Measurements from ENCODE around the gene UCK2.

GRCh38 chr1:165875171-165875570 lies 47.8 kb downstream of the UCK2 start:
- TF ChIP-seq, protein P1, sequence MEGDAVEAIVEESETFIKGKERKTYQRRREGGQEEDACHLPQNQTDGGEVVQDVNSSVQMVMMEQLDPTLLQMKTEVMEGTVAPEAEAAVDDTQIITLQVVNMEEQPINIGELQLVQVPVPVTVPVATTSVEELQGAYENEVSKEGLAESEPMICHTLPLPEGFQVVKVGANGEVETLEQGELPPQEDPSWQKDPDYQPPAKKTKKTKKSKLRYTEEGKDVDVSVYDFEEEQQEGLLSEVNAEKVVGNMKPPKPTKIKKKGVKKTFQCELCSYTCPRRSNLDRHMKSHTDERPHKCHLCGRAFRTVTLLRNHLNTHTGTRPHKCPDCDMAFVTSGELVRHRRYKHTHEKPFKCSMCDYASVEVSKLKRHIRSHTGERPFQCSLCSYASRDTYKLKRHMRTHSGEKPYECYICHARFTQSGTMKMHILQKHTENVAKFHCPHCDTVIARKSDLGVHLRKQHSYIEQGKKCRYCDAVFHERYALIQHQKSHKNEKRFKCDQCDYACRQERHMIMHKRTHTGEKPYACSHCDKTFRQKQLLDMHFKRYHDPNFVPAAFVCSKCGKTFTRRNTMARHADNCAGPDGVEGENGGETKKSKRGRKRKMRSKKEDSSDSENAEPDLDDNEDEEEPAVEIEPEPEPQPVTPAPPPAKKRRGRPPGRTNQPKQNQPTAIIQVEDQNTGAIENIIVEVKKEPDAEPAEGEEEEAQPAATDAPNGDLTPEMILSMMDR (IDR thresholded peaks at IDR 0.05): no peak
- TF ChIP-seq POLR2A (IDR thresholded peaks at IDR 0.05): no peak

Measured in heart left ventricle (tissue), 13 donors.